ENCODE data around the gene PHKA2.

PHKA2 gene

GRCh38 chrX:18951032-18951431, 32.9 kb downstream of the PHKA2 start:
- DNase-seq (ENCODE audit: low spot score), result no peak

GRCh38 chrX:18949944-18950301, 34.0 kb downstream of the PHKA2 start:
- no peak for DNase-seq (ENCODE audit: low spot score)
- in situ Hi-C loops (cut with MboI; ENCODE audit: low sequenced_read_pairs, unreplicated experiment), result loop anchor here (25.0 kb wide), 1 partner anchor 387 kb away; the partner anchor contains the start of gene PDHA1
- no peak for TF ChIP-seq CTCF (IDR thresholded peaks at IDR 0.05; ENCODE audit: borderline replicate concordance, control extremely low read depth, extremely low read depth, insufficient read depth, missing control alignments)

More at GRCh38 chrX:18951032-18951431, 32.9 kb downstream of the PHKA2 start:
- no peak for TF ChIP-seq CTCF (IDR thresholded peaks at IDR 0.05; ENCODE audit: borderline replicate concordance, control extremely low read depth, extremely low read depth, insufficient read depth, missing control alignments)
- in situ Hi-C loops (cut with MboI; ENCODE audit: low sequenced_read_pairs, unreplicated experiment), result no loop called here

- TF ChIP-seq CTCF (IDR thresholded peaks at IDR 0.05; ENCODE audit: borderline replicate concordance, control extremely low read depth, extremely low read depth, insufficient read depth, missing control alignments), result no peak
- in situ Hi-C loops (cut with MboI; ENCODE audit: low sequenced_read_pairs, unreplicated experiment), result loop anchor here (25.0 kb wide), 1 partner anchor 388 kb away; the partner anchor contains the start of gene PDHA1
- DNase-seq (ENCODE audit: low spot score), result no peak
Observed at GRCh38 chrX:18949291-18949943, 34.5 kb downstream of the PHKA2 start.

GRCh38 chrX:18946611-18947010, 37.3 kb downstream of the PHKA2 start:
- TF ChIP-seq CTCF (IDR thresholded peaks at IDR 0.05; ENCODE audit: borderline replicate concordance, control extremely low read depth, extremely low read depth, insufficient read depth, missing control alignments), result no peak
- in situ Hi-C loops (cut with MboI; ENCODE audit: low sequenced_read_pairs, unreplicated experiment), result loop anchor here (25.0 kb wide), 1 partner anchor 391 kb away; the partner anchor contains the start of gene PDHA1
- no peak for DNase-seq (ENCODE audit: low spot score)

- DNase-seq (ENCODE audit: low spot score), result no peak
- TF ChIP-seq CTCF (IDR thresholded peaks at IDR 0.05; ENCODE audit: borderline replicate concordance, control extremely low read depth, extremely low read depth, insufficient read depth, missing control alignments), result no peak
Observed at GRCh38 chrX:18946157-18946556, 37.8 kb downstream of the PHKA2 start.

GRCh38 chrX:18945483-18945882, 38.4 kb downstream of the PHKA2 start:
- no peak for DNase-seq (ENCODE audit: low spot score)
- in situ Hi-C loops (cut with MboI; ENCODE audit: low sequenced_read_pairs, unreplicated experiment), result loop anchor here (25.0 kb wide), 1 partner anchor 392 kb away; the partner anchor contains the start of gene PDHA1
- no peak for TF ChIP-seq CTCF (IDR thresholded peaks at IDR 0.05; ENCODE audit: borderline replicate concordance, control extremely low read depth, extremely low read depth, insufficient read depth, missing control alignments)

More at GRCh38 chrX:18946157-18946556, 37.8 kb downstream of the PHKA2 start:
- in situ Hi-C loops (cut with MboI; ENCODE audit: low sequenced_read_pairs, unreplicated experiment), result loop anchor here (25.0 kb wide), 1 partner anchor 391 kb away; the partner anchor contains the start of gene PDHA1
